HG02852 (cell line): ENCODE measurements around the gene PACS2.
"Not testable (repeated sequence)": the region's sequence is repeated elsewhere in the genome, so short reads cannot be mapped to it uniquely, and the experiment has no call there.

ENCODE experiments used
- ATAC-seq: cut with Tn5 transposase; IDR thresholded peaks from one replicate; pipeline ENCODE4 v1.9.1; 2021; ENCODE audit warnings: mild to moderate bottlenecking, moderate library complexity; ENCODE audit not compliant: unreplicated experiment

Gene PACS2

DNA sequence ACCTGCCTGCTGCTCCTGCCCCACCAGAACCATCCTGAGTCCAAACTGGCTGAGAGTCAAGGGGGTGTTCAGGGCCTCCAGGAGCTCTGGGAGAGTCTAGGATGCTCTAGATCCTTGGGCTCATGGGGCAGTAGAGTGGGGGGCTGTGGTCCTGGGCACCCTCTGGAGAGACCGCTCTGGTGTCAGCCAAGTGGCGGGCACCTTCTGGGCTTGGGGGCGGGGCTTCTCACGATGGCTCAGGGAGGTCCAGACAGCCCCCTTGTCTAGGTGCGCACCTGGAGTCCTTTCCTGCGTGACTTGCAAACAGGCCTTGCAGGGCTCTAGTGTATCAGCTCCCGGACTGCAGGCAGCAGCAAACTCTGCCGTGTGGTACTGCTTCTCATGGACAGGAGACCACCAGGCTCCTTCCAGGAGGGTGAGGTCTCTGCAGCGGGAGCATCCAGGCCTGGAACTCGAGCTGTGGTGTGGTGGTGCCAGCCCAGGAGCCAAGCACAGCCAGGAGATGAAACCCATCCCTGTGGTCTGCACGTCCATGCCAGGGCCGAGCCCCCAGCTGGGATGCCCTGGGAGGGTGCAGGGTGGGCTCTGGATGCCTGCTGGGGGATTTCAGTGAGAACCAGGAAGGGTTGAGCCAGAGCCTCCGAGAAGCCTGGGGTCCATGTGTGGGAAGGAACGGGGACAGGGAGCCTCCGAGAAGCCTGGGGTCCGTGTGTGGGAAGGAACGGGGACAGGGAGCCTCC lies 15.0 kb downstream of the PACS2 start:
- ATAC-seq = no peak

DNA sequence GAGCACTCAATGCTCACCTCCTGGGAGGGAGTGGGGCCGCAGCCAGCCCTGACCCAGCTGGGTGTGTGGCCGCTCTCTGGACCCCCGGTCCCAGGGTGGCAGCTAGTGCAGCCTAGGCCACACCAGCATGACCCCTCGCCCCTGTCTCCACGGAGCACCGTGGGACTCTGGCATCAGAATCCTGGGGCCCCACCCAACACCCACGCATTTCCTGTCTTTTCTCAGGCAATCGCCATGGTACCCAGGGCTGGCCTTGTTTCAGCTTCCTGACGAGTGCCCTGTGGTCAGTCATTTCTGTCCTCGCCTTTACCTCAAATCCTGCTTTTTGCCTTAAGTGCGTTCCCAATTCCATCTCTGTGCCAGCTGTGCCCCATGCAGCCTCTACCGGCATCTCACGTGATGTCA lies 15.9 kb downstream of the PACS2 start:
- ATAC-seq = no peak

DNA sequence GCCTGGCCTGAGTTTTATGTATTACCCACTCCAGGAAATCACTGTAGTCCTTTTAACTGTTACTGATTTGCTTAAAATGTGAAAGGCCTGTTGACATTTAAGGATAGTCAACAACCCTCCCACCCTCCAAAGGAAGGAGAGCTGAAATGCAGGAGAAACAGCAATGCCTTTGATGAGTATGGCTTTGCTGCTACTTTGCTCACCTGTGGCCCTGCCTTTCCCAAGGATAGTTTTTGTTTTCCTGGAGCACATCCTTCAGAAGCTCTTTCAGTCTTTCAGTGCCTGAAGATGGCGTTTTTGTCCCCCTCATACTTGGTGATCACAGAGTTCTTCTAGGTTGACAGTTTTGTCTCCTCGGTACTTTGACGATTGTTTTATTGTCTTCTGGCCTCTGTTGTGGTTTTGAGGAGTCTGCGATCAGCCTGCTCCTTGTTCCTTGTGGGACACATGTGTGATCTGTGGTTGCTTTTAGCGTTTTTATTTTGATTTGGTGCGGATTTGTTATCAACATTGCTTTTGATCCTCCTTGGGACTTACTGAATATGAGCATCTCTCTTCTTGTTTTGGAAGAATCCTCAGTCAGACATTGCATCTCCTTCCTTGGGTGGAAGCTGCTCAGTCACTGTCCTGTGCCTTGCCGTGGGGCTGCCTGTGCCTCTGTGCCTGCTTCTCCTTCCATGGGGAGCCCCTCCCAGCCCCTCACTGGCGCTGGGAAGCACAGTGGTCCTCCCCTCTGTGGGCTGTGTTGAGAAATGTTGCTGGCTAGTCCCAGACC lies 17.2 kb downstream of the PACS2 start:
- ATAC-seq = no peak

DNA sequence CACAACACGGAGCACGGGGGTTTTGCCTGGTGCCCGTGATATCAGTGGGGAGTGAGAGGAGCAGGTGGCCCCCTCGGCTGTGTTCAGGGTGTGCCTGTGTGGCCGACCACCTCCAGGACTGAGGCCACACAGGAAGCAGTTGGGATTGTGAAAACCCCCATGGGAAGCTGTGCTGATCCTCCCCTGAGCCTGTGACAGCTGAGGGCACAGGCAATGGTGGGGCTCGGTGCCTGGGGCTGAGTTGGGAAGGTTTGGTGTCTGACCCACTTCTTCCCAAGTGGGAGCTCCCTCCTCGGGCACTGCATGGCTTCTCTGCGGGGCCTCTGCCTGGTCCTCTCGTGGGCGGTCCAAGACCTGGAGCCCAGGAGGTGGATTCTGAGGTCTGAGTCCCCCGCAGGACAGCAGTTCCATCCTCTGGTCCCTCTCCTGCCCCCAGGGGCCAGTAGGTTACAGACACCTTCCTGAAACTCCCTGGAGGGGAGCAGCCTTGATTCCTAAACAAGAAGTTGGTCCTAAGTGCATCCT lies 17.9 kb downstream of the PACS2 start:
- ATAC-seq = no peak

DNA sequence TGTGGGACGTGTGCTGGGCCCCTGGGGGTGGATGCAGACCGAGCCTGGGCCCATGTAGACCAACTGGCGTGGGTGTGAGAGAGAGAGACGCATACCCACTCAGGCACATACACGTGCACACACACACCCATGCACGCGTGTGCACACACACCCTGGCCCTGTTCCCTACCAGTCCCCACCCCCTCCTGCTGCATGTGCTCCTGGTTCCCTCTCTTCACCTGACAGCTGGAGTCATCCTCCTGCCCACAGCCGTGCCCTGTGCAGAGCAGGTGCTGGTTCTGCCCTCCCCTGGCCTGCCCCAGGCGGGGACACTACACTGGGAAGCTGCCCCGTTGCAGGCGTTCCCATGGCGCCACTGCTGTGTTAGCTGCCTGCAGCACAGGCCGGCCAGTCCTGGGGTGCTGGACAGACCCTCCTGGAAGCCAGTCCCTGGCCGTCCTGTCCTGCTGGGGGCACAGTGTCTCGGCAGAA lies 18.5 kb downstream of the PACS2 start:
- ATAC-seq = no peak

DNA sequence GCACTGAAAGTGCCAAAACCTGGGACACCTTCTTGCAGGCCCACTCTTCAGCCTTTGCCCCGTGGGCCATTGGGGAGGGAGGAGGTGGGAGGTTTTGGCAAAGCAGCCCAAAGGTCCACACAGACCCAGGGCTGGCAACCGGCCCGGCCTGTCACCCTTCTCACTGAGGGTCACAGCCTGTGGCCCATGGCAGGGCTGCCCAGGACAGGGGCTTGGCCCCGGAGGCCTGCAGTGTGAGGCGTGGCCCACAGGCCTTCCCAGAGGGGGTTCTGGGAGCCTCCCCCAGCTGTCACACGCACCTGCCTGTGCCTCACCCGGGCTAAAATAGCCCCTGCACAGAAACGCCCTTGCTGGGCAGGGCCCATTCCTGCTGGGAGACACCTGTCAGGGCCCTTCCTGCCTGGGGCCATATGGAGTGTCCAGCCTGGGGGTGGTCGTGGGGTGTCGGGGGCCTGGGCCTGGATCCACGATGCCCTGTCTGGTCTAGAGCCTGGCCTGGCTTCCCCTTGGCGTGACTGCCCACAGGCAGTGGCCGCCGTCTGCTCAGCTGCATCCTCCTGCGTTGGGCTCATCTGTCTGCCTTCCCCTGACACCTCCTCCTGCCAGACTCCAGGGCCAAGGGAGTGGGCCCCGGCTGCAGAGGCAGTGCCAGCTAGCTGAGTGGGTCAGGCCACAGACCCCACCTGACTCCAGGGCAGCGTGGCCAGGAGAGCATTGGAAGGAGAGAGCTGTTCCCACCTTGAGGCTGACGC lies 19.2 kb downstream of the PACS2 start:
- ATAC-seq = no peak

DNA sequence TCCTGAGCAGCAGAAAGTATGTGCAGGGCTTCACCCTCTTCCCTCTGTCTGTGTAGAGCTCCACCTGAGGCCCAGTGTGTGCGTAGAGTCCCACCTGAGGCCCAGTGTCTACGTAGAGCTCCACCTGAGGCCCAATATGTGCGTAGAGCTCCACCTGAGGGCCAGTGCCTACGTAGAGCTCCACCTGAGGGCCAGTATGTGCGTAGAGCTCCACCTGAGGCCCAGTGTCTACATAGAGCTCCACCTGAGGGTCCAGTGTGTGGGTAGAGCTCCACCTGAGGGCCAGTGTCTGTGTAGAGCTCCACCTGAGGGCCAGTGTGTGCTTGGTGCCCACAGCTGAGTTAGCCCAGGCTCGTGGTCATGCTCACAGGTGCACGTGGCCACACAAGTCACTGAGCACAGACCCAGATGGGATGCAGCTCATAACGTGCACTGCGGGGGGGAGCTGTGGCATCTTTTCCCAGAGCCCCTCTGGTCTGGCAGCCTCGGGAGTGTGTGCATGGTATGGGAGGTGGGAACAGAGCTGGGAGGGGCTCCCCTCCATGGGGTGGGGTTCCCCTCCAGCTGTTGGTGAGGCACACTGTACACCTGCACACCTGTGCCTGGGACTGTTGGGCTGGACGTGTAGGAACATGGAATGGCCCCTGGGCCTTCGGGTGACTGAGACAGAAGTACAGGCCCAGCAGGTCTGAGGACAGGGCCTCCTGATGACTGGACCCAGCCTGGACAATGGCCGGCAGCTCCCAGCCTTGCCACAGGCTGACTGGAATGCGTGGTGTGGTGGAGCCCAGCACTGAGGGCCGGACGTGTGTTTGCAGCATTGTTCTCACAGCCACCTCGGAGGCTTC lies 20.1 kb downstream of the PACS2 start:
- no peak for ATAC-seq

DNA sequence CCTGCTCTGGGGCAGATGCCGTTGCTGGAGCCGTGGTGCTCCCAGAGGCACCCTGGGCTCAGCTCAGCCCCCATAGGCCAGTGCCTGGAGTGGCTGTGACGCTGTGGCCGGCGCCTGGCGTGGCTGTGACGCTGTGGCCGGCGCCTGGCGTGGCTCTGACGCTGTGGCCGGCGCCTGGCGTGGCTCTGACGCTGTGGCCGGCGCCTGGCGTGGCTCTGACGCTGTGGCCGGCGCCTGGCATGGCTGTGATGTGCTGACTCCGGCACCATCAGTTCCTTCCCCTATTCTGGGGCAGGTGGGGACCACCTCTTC lies 20.6 kb downstream of the PACS2 start:
- not testable (repeated sequence) for ATAC-seq

DNA sequence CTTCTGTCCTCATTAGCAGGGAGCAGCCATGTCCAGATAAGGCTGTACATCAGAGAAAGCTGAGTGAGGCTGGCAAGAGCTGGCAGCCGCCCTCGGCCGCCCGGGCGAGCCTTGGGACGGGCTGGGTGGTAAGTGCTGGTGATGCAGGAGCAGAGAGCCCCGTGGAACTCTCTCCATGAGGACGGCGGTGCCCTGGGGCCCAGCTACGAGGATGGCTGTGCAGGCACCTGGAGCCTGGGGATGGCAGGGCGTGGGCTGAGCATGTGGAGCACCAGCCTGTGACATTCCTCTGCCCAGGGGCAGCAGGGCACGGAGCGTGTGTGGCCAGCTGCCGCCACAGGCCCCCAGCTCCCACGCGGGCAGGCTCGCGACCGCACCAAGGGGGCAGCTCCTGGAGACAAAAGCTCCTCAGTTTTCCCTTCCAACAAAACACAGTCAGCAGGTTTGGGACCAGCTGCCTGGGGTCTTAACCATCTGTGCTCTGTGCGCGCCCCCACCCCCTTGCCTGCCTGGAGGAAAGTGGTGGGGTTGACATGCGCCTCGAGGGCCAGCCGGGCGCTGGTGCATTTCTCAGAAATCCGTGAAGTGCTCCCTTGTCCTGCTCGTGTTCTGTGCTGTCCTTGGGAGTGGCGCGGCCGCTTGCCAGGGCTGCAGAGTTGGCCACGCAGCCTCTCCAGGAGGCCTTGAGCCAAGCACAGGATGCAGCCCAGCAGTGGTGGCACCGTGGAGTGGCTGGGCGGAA lies 21.4 kb downstream of the PACS2 start:
- no peak for ATAC-seq

DNA sequence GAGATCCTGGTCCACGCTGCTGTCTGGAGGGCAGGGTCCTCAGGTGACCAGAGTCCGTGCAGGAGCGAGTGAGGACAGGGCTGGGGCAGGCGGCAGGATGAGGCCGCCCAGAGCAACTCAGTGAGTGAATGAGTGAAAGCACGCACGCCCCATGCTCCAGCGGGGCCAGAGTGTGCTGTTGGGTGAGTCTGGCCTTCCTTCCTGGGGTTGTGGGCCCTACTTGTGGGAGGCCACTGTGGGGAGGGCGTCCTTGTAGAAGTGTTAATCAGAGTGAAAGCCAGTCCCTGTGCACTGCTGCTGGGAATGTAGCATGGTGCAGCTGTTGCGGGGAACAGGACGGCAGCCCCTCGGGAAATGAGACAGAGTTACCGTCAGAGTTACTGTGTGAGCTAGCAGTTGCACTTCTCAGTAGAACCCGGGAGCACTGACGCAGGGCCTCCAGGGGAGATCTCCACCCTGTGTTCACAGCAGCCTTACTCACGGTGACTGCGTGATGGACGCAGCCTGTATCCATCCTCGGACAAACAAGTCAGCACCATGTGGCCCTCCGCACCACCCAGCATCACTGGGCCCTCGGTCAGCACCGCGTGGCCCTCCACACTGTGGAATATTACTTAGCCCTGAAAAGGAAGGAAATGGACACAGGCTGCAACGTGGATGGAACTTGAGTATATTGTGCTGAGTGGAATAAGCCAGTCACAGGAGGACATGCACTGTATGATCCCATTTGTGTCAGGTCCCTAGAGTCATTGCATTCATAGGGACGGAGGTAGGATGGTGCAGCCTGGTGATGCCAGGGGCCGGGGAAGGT lies 22.1 kb downstream of the PACS2 start:
- no peak for ATAC-seq

DNA sequence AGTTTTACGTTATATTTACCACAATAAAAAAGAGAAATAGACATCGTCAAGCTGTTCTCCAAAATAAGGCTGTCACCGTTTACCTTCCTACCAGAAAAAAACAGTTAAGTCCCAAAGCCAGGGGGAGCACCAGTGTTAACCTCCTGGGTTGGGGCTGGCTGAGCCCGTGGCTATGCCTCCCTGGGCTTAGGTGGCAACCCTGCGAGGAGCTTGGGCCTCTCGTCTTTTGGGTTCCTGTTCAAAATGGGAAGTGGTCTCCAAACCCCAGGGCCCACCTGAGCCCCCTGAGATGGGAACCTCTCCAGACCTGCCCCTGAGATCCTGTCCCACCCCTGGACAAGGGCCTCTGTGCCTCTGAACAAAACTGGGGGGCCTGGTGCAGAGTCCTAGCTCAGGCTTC lies 22.9 kb downstream of the PACS2 start:
- no peak for ATAC-seq

DNA sequence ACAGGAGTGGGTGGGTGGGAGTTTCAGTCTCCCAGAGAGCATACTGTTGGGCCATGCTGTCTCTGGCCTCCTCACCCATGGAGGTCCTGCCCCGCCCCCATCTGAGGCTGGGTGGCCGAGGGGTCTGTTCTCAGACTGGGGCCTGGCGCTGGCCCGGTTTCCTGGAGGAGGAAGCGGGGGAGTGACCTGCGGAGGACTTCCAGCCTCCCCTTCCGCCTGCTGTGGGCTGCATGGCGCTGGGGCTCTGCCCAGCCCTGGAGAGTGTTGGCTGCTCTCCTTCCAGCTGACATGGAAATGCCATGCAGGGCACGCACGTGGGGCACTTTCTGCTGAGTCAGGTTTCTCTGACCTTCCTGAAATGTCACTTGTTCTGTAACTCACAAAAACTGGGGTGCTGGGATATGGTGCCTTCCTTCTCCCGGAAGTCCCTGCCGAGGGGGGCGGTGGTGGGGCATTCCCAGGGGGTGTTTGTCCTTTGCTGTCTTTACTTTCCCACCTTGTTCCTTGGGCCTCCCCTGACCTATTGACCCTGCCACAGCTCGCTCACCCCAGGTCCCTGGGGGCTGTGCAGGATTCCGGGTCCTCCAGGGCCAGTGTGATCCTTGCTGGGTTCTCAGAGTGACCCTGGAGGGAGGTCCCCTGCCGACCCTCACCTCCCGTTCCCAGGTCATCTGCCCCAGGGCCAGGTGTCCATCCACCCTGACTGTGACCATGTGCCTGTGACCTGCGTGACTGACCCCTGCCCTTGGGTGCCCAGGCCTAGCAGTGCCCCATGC lies 23.6 kb downstream of the PACS2 start:
- ATAC-seq = no peak

DNA sequence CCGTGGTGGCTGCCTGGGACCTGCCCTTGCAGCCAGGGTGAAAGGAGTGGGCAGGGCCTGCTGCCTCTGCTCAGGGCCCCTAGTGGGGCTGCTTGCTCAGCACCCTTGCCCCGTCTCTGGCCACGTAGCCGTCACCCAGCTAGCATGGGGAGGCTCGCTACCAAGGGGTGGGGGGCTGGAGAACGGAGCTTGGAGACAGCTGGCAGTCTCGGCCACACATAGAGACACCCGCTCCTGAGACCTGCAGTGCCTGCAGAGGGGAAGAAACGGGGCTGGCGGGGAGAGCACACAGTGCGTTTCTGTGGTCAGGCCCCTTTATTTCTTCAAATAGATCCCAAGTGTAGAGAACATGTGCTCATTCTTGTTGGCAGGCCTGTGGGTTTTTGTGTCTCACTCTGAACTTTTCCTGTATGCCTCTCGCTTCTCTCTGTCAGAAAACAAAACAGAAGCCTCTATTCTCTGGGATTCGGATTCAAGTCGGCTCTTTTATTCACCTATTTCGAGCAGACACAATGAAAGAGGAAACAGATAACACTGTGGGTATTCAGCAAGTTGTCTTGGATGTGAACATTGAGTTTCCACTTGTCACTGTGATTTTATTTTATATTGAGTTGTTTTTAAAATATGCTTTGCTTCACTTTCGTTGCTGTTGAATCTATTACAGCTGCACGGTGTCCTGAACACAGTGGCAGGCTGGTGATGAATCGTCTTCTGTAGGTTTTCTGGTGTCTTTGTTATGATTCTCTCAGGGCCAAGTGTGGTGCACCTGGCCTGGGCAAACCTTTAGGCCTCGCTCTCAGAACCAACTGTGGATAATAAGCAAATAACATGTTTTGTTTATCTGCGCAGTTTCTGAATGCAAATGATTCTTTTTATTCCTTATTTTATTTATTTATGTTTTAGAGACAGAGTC lies 26.5 kb downstream of the PACS2 start:
- no peak for ATAC-seq

DNA sequence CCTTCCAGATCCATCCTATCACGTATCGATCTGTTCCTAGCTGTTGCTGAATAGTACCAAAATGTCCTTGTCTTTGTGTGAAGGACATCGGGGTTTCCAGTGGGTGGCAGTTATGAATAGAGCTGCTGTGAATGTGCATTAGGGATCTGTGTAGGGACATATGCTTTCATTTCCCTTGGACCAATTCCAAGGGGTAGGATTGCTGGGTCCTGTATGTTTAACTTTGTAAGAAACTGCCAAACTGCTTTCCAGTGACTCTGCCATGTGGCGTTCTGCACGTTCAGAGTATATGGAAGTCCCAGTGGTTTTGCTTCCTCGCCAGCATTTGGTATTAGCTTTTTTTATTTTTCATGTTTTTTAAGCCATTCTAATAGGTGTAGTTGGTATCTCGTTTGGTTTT lies 28.6 kb downstream of the PACS2 start:
- no peak for ATAC-seq

DNA sequence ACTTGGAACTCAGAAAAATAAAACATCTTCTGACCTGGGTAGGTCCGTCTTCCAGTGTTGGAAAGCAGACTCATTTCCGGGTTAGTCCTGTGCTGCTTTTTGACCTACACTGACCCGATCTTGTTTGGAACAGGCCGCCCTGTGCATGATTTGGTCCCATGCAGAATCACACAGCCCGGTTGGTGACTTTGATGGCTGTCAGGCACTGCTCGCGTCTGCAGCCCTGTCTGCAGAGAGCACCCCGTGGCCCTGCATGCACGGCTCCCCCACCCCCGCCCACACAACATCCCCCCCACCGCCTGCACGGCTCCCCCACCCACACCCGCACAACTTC lies 31.6 kb downstream of the PACS2 start:
- ATAC-seq = no peak

DNA sequence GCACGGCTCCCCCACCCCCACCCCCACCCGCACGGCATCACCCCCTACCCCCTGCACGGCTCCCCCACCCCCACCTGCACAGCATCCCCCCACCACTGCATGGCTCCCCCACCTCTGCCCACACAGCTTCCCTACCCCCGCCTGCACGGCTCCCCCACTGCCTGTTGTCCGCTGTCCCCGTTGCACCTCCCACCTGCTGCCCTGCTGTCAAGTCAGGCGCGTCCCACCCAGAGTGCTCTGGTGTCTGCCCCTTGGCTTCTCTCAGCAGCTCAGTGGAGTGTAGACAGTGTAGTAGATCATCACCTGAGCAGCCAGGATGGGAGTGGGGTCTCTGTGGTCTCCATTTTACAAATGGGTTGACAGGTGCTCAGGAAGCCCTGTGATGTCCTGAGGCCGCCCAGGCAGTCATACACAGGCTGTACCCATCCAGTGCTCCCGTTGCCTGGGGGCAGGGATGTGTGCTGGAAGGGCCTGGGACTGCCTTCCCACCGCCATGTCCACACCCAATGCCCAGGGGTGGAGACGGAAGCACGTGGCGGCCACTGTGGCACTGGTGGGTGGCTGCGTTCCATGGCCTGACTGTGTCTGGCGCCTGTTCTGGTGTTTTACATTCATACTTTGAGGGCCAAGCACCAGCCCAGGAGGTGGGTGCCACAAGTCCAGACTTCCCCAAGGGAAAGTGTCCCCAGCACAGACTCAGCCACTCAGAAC lies 32.5 kb downstream of the PACS2 start:
- ATAC-seq = no peak

DNA sequence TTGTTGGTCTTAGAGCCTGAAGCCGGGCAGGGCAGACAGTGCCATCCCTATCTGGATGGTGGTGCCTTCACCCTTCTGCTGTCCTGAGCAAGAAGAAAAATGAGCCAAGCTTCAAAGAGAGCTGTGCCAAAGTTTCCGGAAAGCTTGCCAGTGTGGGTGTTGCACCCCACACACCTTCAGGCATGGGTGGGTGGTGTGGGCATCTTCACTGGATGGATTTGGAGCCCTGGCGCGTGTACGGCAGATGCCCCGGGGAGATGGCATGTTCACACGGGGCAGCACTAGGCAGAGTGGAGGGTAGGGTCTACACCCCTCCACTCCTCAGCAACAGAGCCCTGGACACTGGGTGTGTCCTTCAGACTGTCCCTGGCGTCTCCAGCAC lies 33.0 kb downstream of the PACS2 start:
- no peak for ATAC-seq
